IMR-90 (cell line): ENCODE measurements around the gene TTBK2. TPM values are rescaled to one million over a fixed set of nuclear protein-coding genes. Genes with fewer than 3 reads are reported as not detected.

Experiments used
- ATAC-seq: fragments of 200-7000 bp; cut with Tn5 transposase; 2 replicates; pipeline ENCODE4 v1.9.1; 2020; ENCODE audit warnings: low read depth, mild to moderate bottlenecking, moderate library complexity
- BruUV-seq: library from RNA; stranded (reverse); fragments of 400-500 nt; replicated peaks from 2 replicates; lab custom pipeline; 2021; lab: Mats Ljungman, UMichigan
- CTCF ChIA-PET: fragments of 300-600 bp; formaldehyde crosslinking; extraction: SDS; loops from one replicate; lab custom pipeline; 2021; ENCODE audit warnings: antibody characterized with exemption; lab: Yijun Ruan, JAX
- POLR2A ChIA-PET: fragments of 300-600 bp; sonication (Branson Sonifier 250); formaldehyde crosslinking; loops from one replicate; lab custom pipeline; 2022; ENCODE audit warnings: antibody characterized with exemption; ENCODE audit not compliant: unreplicated experiment; lab: Charles Lee
- DNase-seq: peaks from one replicate; pipeline ENCODE4 v3.0.0; 2013
- H2AFZ ChIP-seq: replicated peaks from 2 replicates; pipeline ENCODE3; 2013; ENCODE audit warnings: low read length, mild to moderate bottlenecking; ENCODE audit not compliant: poor library complexity
- H2AK5ac ChIP-seq: 2 replicates; pipeline ENCODE4 v1.6.1; 2013; ENCODE audit warnings: low read depth, low read length, inconsistent platforms
- H2AK9ac ChIP-seq: replicated peaks from 2 replicates; pipeline ENCODE3; 2013; ENCODE audit warnings: mild to moderate bottlenecking, low read depth, low read length, moderate library complexity; ENCODE audit not compliant: poor library complexity
- H2BK120ac ChIP-seq: 2 replicates; pipeline ENCODE4 v1.6.1; 2013; ENCODE audit warnings: low read depth, low read length, inconsistent platforms
- H2BK15ac ChIP-seq: 3 replicates; pipeline ENCODE4 v1.6.1; 2013; ENCODE audit warnings: low read depth, low read length, inconsistent platforms
- H2BK20ac ChIP-seq: 2 replicates; pipeline ENCODE4 v1.6.1; 2013; ENCODE audit warnings: low read depth, mild to moderate bottlenecking, inconsistent platforms, low read length, moderate library complexity
- H2BK5ac ChIP-seq: 2 replicates; pipeline ENCODE4 v1.6.1; 2013; ENCODE audit warnings: mild to moderate bottlenecking, low read depth, low read length, inconsistent platforms; ENCODE audit not compliant: poor library complexity, severe bottlenecking
- H3K14ac ChIP-seq: replicated peaks from 2 replicates; pipeline ENCODE4 v1.6.1; 2013; ENCODE audit warnings: low read depth, low read length, inconsistent platforms
- H3K18ac ChIP-seq: 2 replicates; pipeline ENCODE4 v1.6.1; 2013; ENCODE audit warnings: low read depth, low read length, control low read depth
- H3K23ac ChIP-seq: 2 replicates; pipeline ENCODE4 v1.6.1; 2013; ENCODE audit warnings: low read depth, low read length, inconsistent platforms
- H3K27ac ChIP-seq: 2 replicates; pipeline ENCODE4 v1.5.1; 2013; ENCODE audit warnings: mild to moderate bottlenecking, control low read depth, low read length; ENCODE audit not compliant: insufficient read depth
- H3K27me3 ChIP-seq: 2 replicates; pipeline ENCODE4 v1.6.1; 2013; ENCODE audit warnings: low read length; ENCODE audit not compliant: control insufficient read depth, insufficient read depth
- H3K36me3 ChIP-seq: 2 replicates; pipeline ENCODE4 v1.6.1; 2013; ENCODE audit warnings: low read length, mixed read lengths; ENCODE audit not compliant: control insufficient read depth, insufficient read depth
- H3K4ac ChIP-seq: 2 replicates; pipeline ENCODE4 v1.6.1; 2013; ENCODE audit warnings: low read depth, low read length, inconsistent platforms
- H3K4me1 ChIP-seq: 2 replicates; pipeline ENCODE4 v1.6.1; 2013; ENCODE audit warnings: low read length, mixed read lengths; ENCODE audit not compliant: control insufficient read depth, insufficient read depth
- H3K4me2 ChIP-seq: 2 replicates; pipeline ENCODE4 v1.6.1; 2013; ENCODE audit warnings: low read depth, mild to moderate bottlenecking, control low read depth, low read length, moderate library complexity
- H3K4me3 ChIP-seq: 2 replicates; pipeline ENCODE4 v1.5.1; 2013; ENCODE audit warnings: low read depth, mild to moderate bottlenecking, control low read depth, low read length, moderate library complexity; ENCODE audit not compliant: insufficient read depth
- H3K56ac ChIP-seq: 2 replicates; pipeline ENCODE4 v1.6.1; 2013; ENCODE audit warnings: low read length, inconsistent platforms; ENCODE audit not compliant: insufficient read depth; ENCODE audit errors: extremely low read depth
- H3K79me1 ChIP-seq, 2 experiments: 2 replicates each; pipeline ENCODE4 v1.6.1; 2013; ENCODE audit warnings: low read length in 2 of 2, inconsistent platforms in 1 of 2, low read depth in 1 of 2
- H3K9ac ChIP-seq: 2 replicates; pipeline ENCODE4 v1.6.1; 2013; ENCODE audit warnings: low read depth, low read length, control low read depth
- H3K9me1 ChIP-seq: 2 replicates; pipeline ENCODE4 v1.6.1; 2013; ENCODE audit warnings: low read length, inconsistent platforms; ENCODE audit not compliant: insufficient read depth
- H3K9me3 ChIP-seq: 2 replicates; pipeline ENCODE4 v1.6.1; 2013; ENCODE audit warnings: low read length; ENCODE audit not compliant: control insufficient read depth, insufficient read depth
- H4K20me1 ChIP-seq: 2 replicates; pipeline ENCODE4 v1.6.1; 2013; ENCODE audit warnings: low read length, inconsistent platforms; ENCODE audit not compliant: insufficient read depth
- H4K5ac ChIP-seq: 2 replicates; pipeline ENCODE4 v1.6.1; 2013; ENCODE audit warnings: mild to moderate bottlenecking, low read depth, low read length, control low read depth
- H4K8ac ChIP-seq, 2 experiments: 2 replicates each; pipeline ENCODE4 v1.6.1; 2013; ENCODE audit warnings: low read depth in 2 of 2, low read length in 2 of 2, control low read depth in 1 of 2, inconsistent platforms in 1 of 2
- H4K91ac ChIP-seq: 2 replicates; pipeline ENCODE4 v1.6.1; 2013; ENCODE audit warnings: low read depth, low read length, inconsistent platforms; ENCODE audit not compliant: insufficient read depth
- ELK1 ChIP-seq: fragments of 150-350 bp; IDR thresholded peaks from 2 replicates; pipeline ENCODE4 v1.6.1; 2016; ENCODE audit warnings: low read depth, mild to moderate bottlenecking, low read length, moderate library complexity, borderline replicate concordance
- WGBS, 2 experiments: methylation state at CpG; one replicate each; pipeline versions ENCODE4 v1.1.5 to v1.1.7; 2013; ENCODE audit warnings: missing lambda C conversion rate in 2 of 2; ENCODE audit not compliant: insufficient read length in 1 of 2; ENCODE audit errors: extremely low coverage in 2 of 2; 5-methylcytosine and 5-hydroxymethylcytosine counted together
- dilution Hi-C: fragments of 300-500 bp; cut with HindIII; formaldehyde crosslinking; loops from one replicate; pipeline ENCODE4 v1.14.3; 2018; ENCODE audit warnings: low sequenced_read_pairs; ENCODE audit not compliant: unreplicated experiment
- in situ Hi-C: fragments of 300-500 bp; cut with MboI; formaldehyde crosslinking; loops from 3 replicates; pipeline ENCODE4 v1.14.3; 2019; ENCODE audit warnings: low sequenced_read_pairs, inconsistent platforms, mixed read lengths
- intact Hi-C: fragments of 100-400 bp; cut with micrococcal nuclease; formaldehyde crosslinking; loops from 2 replicates; pipeline ENCODE4 v1.10.0; 2022
- polyA plus RNA-seq, 3 experiments: library from polyadenylated mRNA; depleted of rRNA; stranded (reverse); fragments of >200 nt; gene quantifications; 2 replicates each; pipeline ENCODE4 v1.2.3, GENCODE V29; 2012; ENCODE audit warnings: low replicate concordance in 1 of 3
- total RNA-seq: library from RNA; depleted of rRNA; stranded (reverse); fragments of >200 nt; gene quantifications from 2 replicates; pipeline ENCODE4 v1.2.3, GENCODE V29; 2012

The TTBK2 gene
- total and polyA plus RNA-seq, 2 of the 4 experiments (the other 2 are of a cell fraction): 2.4 to 3.2 TPM

- DNase-seq (no peak), ATAC-seq (no peak)
- H3K36me3 ChIP-seq: peaks cover 25% of the 10 kb centered on the region
- H3K4me1 ChIP-seq: no peaks in the 10 kb centered on the region
- no peak overlapping the region for H3K56ac ChIP-seq
- intact Hi-C loops (no loop called here), in situ Hi-C loops (no loop called here), dilution Hi-C loops (no loop called here)
- H3K4me2 ChIP-seq: no peak overlapping the region
- H2BK120ac ChIP-seq: no peak overlapping the region
- no peak overlapping the region for H3K4ac ChIP-seq
- H2AFZ ChIP-seq: no peak overlapping the region
- no peak overlapping the region for H2BK5ac ChIP-seq
- H4K8ac ChIP-seq: no peak overlapping the region
- no peak overlapping the region for H3K14ac ChIP-seq
- H3K18ac ChIP-seq: no peak overlapping the region
- no peak overlapping the region for H3K23ac ChIP-seq
- no peak overlapping the region for H3K27ac ChIP-seq
- no peak overlapping the region for H3K9ac ChIP-seq
- no peaks in the 10 kb centered on the region for H3K27me3 ChIP-seq
- H2AK9ac ChIP-seq: no peak overlapping the region
- H2BK15ac ChIP-seq: no peak overlapping the region
- H4K5ac ChIP-seq: no peak overlapping the region
- BruUV-seq: no TSS peak
- H2AK5ac ChIP-seq: no peak overlapping the region
- no peaks in the 10 kb centered on the region for H3K9me3 ChIP-seq
- H3K79me1 ChIP-seq: no peaks in the 10 kb centered on the region
- no peak overlapping the region for H4K91ac ChIP-seq
- no peaks in the 10 kb centered on the region for H4K20me1 ChIP-seq
- no peak overlapping the region for H3K4me3 ChIP-seq
- ChIA-PET POLR2A (no interaction called here), CTCF (no interaction called here)
- WGBS, 2 experiments: no CpG with 5 or more reads among the region's 4 CpGs
- TF ChIP-seq ELK1: no peak
- H2BK20ac ChIP-seq: no peak overlapping the region
- H3K9me1 ChIP-seq: peaks cover 25% of the 10 kb centered on the region; the same call in 1 of the 2 replicates
These were observed 227.6 kb downstream of the TTBK2 start for GRCh38 chr15:42692997-42693396.
